Measurements from ENCODE around the gene ZBTB20. TPM values are rescaled to one million over a fixed set of nuclear protein-coding genes. Genes with fewer than 3 reads are reported as not detected.

Gene ZBTB20
- total and polyA plus RNA-seq, 10 of the 15 experiments (the other 5 are each of a cell fraction or from before 2014, with no cell fraction given): 0.20 to 5.5 (median 2.2) TPM

- ChIA-PET SMC1A (ENCODE audit: uncharacterized antibody, unreplicated experiment) (interaction anchor here (1.1 to 2.9 kb wide), 7 partner anchors 8 to 118 kb away, joined by 3 to 11 read pairs (median 5); no protein-coding TSS in a partner anchor), POLR2A (interaction anchor here (0.6 to 1.4 kb wide), 3 partner anchors 8 to 66 kb away, joined by 3 to 9 read pairs (median 4); no protein-coding TSS in a partner anchor), CTCF (interaction anchor here (0.6 to 20.0 kb wide), 7 partner anchors 9 to 254 kb away, joined by 3 to 223 read pairs (median 3); no protein-coding TSS in a partner anchor), RAD21 (ENCODE audit: unreplicated experiment) (interaction anchor here (0.7 to 1.4 kb wide), 6 partner anchors 9 to 163 kb away, joined by 3 to 8 read pairs (median 4); no protein-coding TSS in a partner anchor)
- DNase-seq (ENCODE audit: low read depth, low spot score): no peak
- ATAC-seq: peak; percentile 34; the same call in 1 of the 3 replicates
- H3K4me2 ChIP-seq (ENCODE audit: control insufficient read depth, insufficient read depth): no peak overlapping the region
- no peak overlapping the region for H2AFZ ChIP-seq (ENCODE audit: control insufficient read depth, low read depth, low read length)
- in situ Hi-C loops (cut with MboI): no loop called here
- WGBS (ENCODE audit: insufficient coverage, insufficient replicate concordance, low lambda C conversion rate, missing lambda C conversion rate): 66% methylated on average over 17 of the region's 17 CpGs
- BruUV-seq (replicated peaks): no TSS peak
- H3K27me3 ChIP-seq (replicated peaks in 1 of 2; ENCODE audit: control insufficient read depth in 2 of 2, insufficient read depth in 2 of 2, low read length in 1 of 2): no peaks in the 10 kb centered on the region
- intact Hi-C loops (cut with micrococcal nuclease; ENCODE audit: unreplicated experiment): no loop called here
- H4K20me1 ChIP-seq (ENCODE audit: control insufficient read depth, insufficient read depth): no peaks in the 10 kb centered on the region
- TF ChIP-seq SPI1 (IDR thresholded peaks at IDR 0.05; ENCODE audit: borderline replicate concordance, insufficient read depth, low read depth, low read length) (no peak), ZNF384 (IDR thresholded peaks at IDR 0.05; ENCODE audit: borderline replicate concordance, low read depth, low read length) (0 out of 2 replicates have a peak, but pooled peaks have one; percentile 15)
- FAIRE-seq: no peak
- H3K9ac ChIP-seq (ENCODE audit: control insufficient read depth, insufficient read depth, low read length): no peak overlapping the region
- H3K4me1 ChIP-seq (ENCODE audit: control insufficient read depth, insufficient read depth, low read length): peaks cover 12% of the 10 kb centered on the region
- H3K36me3 ChIP-seq (ENCODE audit: control insufficient read depth in 2 of 2, insufficient read depth in 2 of 2, low read length in 1 of 2): no peaks in the 10 kb centered on the region
- H3K9me3 ChIP-seq (replicated peaks; ENCODE audit: control insufficient read depth, insufficient read depth, low read length): no peaks in the 10 kb centered on the region
- H3K27ac ChIP-seq (ENCODE audit: control insufficient read depth, insufficient read depth): no peak overlapping the region
- H3K4me3 ChIP-seq: no peak overlapping the region
- no peaks in the 10 kb centered on the region; the same call in none of the 2 replicates for H3K79me2 ChIP-seq (ENCODE audit: control insufficient read depth, insufficient read depth, low read length)
Measured at GRCh38 chr3:114408736-114409670, 738.1 kb downstream of the ZBTB20 start.

GRCh38 chr3:114406922-114407321 lies 740.2 kb downstream of the ZBTB20 start:
- H3K27ac ChIP-seq (ENCODE audit: control insufficient read depth, insufficient read depth): no peak overlapping the region
- DNase-seq (ENCODE audit: low read depth, low spot score) (no peak), ATAC-seq (no peak), FAIRE-seq (no peak)
- no peaks in the 10 kb centered on the region for H3K9me3 ChIP-seq (replicated peaks; ENCODE audit: control insufficient read depth, insufficient read depth, low read length)
- intact Hi-C loops (cut with micrococcal nuclease; ENCODE audit: unreplicated experiment): no loop called here
- H3K4me1 ChIP-seq (ENCODE audit: control insufficient read depth, insufficient read depth, low read length): peaks cover 3% of the 10 kb centered on the region; the same call in 1 of the 2 replicates
- ChIA-PET RAD21 (ENCODE audit: unreplicated experiment) (no interaction called here), CTCF (interaction anchor here (20.0 kb wide), 1 partner anchor 23 kb away, joined by 223 read pairs; no protein-coding TSS in a partner anchor), SMC1A (ENCODE audit: uncharacterized antibody, unreplicated experiment) (interaction anchor here (1.3 to 2.8 kb wide), 2 partner anchors 12 to 23 kb away, joined by 3 to 14 read pairs; no protein-coding TSS in a partner anchor), POLR2A (no interaction called here)
- 60% methylated on average over 3 of the region's 3 CpGs for WGBS (ENCODE audit: insufficient coverage, insufficient replicate concordance, low lambda C conversion rate, missing lambda C conversion rate)
- H3K36me3 ChIP-seq (ENCODE audit: control insufficient read depth in 2 of 2, insufficient read depth in 2 of 2, low read length in 1 of 2): no peaks in the 10 kb centered on the region
- in situ Hi-C loops (cut with MboI): no loop called here
- BruUV-seq (replicated peaks): no TSS peak
- H3K27me3 ChIP-seq (replicated peaks in 1 of 2; ENCODE audit: control insufficient read depth in 2 of 2, insufficient read depth in 2 of 2, low read length in 1 of 2): no peaks in the 10 kb centered on the region
- no peaks in the 10 kb centered on the region for H4K20me1 ChIP-seq (ENCODE audit: control insufficient read depth, insufficient read depth)
- H3K4me2 ChIP-seq (ENCODE audit: control insufficient read depth, insufficient read depth): no peak overlapping the region
- no peak overlapping the region for H3K9ac ChIP-seq (ENCODE audit: control insufficient read depth, insufficient read depth, low read length)
- H3K4me3 ChIP-seq: no peak overlapping the region
- no peaks in the 10 kb centered on the region for H3K79me2 ChIP-seq (ENCODE audit: control insufficient read depth, insufficient read depth, low read length)
- H2AFZ ChIP-seq (ENCODE audit: control insufficient read depth, low read depth, low read length): no peak overlapping the region
- TF ChIP-seq NBN (IDR thresholded peaks at IDR 0.05) (no peak), BMI1 (IDR thresholded peaks at IDR 0.05; ENCODE audit: borderline replicate concordance) (no peak), E4F1 (IDR thresholded peaks at IDR 0.05; ENCODE audit: borderline replicate concordance, partially characterized antibody) (no peak), BHLHE40 (IDR thresholded peaks at IDR 0.05; ENCODE audit: borderline replicate concordance in 1 of 2, low read depth in 2 of 2, low read length in 1 of 2) (no peak)
- TF ChIP-seq, protein P1, sequence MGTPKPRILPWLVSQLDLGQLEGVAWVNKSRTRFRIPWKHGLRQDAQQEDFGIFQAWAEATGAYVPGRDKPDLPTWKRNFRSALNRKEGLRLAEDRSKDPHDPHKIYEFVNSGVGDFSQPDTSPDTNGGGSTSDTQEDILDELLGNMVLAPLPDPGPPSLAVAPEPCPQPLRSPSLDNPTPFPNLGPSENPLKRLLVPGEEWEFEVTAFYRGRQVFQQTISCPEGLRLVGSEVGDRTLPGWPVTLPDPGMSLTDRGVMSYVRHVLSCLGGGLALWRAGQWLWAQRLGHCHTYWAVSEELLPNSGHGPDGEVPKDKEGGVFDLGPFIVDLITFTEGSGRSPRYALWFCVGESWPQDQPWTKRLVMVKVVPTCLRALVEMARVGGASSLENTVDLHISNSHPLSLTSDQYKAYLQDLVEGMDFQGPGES (IDR thresholded peaks at IDR 0.05): no peak
- TF ChIP-seq, protein P2, sequence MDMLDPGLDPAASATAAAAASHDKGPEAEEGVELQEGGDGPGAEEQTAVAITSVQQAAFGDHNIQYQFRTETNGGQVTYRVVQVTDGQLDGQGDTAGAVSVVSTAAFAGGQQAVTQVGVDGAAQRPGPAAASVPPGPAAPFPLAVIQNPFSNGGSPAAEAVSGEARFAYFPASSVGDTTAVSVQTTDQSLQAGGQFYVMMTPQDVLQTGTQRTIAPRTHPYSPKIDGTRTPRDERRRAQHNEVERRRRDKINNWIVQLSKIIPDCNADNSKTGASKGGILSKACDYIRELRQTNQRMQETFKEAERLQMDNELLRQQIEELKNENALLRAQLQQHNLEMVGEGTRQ (IDR thresholded peaks at IDR 0.05; ENCODE audit: borderline replicate concordance, low read depth, low read length): no peak
- TF ChIP-seq, protein P3, sequence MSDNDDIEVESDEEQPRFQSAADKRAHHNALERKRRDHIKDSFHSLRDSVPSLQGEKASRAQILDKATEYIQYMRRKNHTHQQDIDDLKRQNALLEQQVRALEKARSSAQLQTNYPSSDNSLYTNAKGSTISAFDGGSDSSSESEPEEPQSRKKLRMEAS (IDR thresholded peaks at IDR 0.05; ENCODE audit: low read depth, low read length): no peak
